HUES48 (cell line): ENCODE data around the gene CHGA.

Experiments used
- H3K27ac ChIP-seq: one replicate; pipeline ENCODE4 v1.7.0; 2013; ENCODE audit warnings: low read depth, low read length, inconsistent platforms
- H3K27me3 ChIP-seq: 2 replicates; pipeline ENCODE4 v1.6.1; 2013; ENCODE audit warnings: mild to moderate bottlenecking, low read length; ENCODE audit not compliant: control insufficient read depth, insufficient read depth
- H3K36me3 ChIP-seq: 2 replicates; pipeline ENCODE4 v1.6.1; 2013; ENCODE audit warnings: low read length; ENCODE audit not compliant: control insufficient read depth, insufficient read depth
- H3K4me1 ChIP-seq: 2 replicates; pipeline ENCODE4 v1.6.1; 2013; ENCODE audit warnings: mild to moderate bottlenecking, low read length; ENCODE audit not compliant: control insufficient read depth, insufficient read depth
- H3K4me3 ChIP-seq: 2 replicates; pipeline ENCODE4 v1.5.1; 2013; ENCODE audit warnings: mild to moderate bottlenecking, low read depth, low read length
- H3K9ac ChIP-seq: 2 replicates; pipeline ENCODE4 v1.6.1; 2013; ENCODE audit warnings: mild to moderate bottlenecking, low read depth, low read length, moderate library complexity
- H3K9me3 ChIP-seq: 2 replicates; pipeline ENCODE4 v1.6.1; 2013; ENCODE audit warnings: low read length; ENCODE audit not compliant: control insufficient read depth, insufficient read depth

Gene CHGA

GRCh38 chr14:92930737-92931602 lies 8.0 kb downstream of the CHGA start:
- H3K9me3 ChIP-seq: no peaks in the 10 kb centered on the region
- H3K9ac ChIP-seq: no peak overlapping the region
- no peaks in the 10 kb centered on the region; the same call in 1 of the 2 replicates for H3K36me3 ChIP-seq
- no peak overlapping the region for H3K27ac ChIP-seq
- no peak overlapping the region for H3K4me3 ChIP-seq
- no peaks in the 10 kb centered on the region for H3K4me1 ChIP-seq
- H3K27me3 ChIP-seq: no peaks in the 10 kb centered on the region

- Histone ChIP-seq H3K4me1 (no peaks in the 10 kb centered on the region), H3K27me3 (no peaks in the 10 kb centered on the region), H3K27ac (no peak overlapping the region), H3K36me3 (no peaks in the 10 kb centered on the region; the same call in 1 of the 2 replicates), H3K9me3 (no peaks in the 10 kb centered on the region), H3K9ac (no peak overlapping the region), H3K4me3 (no peak overlapping the region)
Measured at GRCh38 chr14:92931681-92932447, 8.9 kb downstream of the CHGA start.

GRCh38 chr14:92932448-92933395 lies 9.8 kb downstream of the CHGA start:
- Histone ChIP-seq H3K4me3 (no peak overlapping the region), H3K27ac (no peak overlapping the region), H3K4me1 (no peaks in the 10 kb centered on the region), H3K9ac (no peak overlapping the region), H3K27me3 (no peaks in the 10 kb centered on the region), H3K36me3 (no peaks in the 10 kb centered on the region; the same call in 1 of the 2 replicates), H3K9me3 (no peaks in the 10 kb centered on the region)

GRCh38 chr14:92933481-92933880 lies 10.5 kb downstream of the CHGA start:
- Histone ChIP-seq H3K27me3 (no peaks in the 10 kb centered on the region), H3K9me3 (no peaks in the 10 kb centered on the region), H3K27ac (no peak overlapping the region), H3K4me1 (no peaks in the 10 kb centered on the region), H3K4me3 (no peak overlapping the region), H3K36me3 (no peaks in the 10 kb centered on the region; the same call in 1 of the 2 replicates), H3K9ac (no peak overlapping the region)

GRCh38 chr14:92934196-92935085 lies 11.5 kb downstream of the CHGA start:
- H3K9ac ChIP-seq: no peak overlapping the region
- H3K4me3 ChIP-seq: no peak overlapping the region
- H3K9me3 ChIP-seq: no peaks in the 10 kb centered on the region
- no peaks in the 10 kb centered on the region for H3K27me3 ChIP-seq
- H3K27ac ChIP-seq: no peak overlapping the region
- H3K4me1 ChIP-seq: no peaks in the 10 kb centered on the region
- no peaks in the 10 kb centered on the region; the same call in 1 of the 2 replicates for H3K36me3 ChIP-seq

- no peaks in the 10 kb centered on the region for H3K4me1 ChIP-seq
- H3K27me3 ChIP-seq: no peaks in the 10 kb centered on the region
- H3K27ac ChIP-seq: no peak overlapping the region
- peaks cover 2% of the 10 kb centered on the region; the same call in 1 of the 2 replicates for H3K36me3 ChIP-seq
- no peak overlapping the region for H3K4me3 ChIP-seq
- no peaks in the 10 kb centered on the region for H3K9me3 ChIP-seq
- H3K9ac ChIP-seq: no peak overlapping the region
Measured at GRCh38 chr14:92935446-92935845, 12.5 kb downstream of the CHGA start.

- H3K9me3 ChIP-seq: no peaks in the 10 kb centered on the region
- H3K9ac ChIP-seq: no peak overlapping the region
- H3K4me1 ChIP-seq: no peaks in the 10 kb centered on the region
- H3K4me3 ChIP-seq: no peak overlapping the region
- no peak overlapping the region for H3K27ac ChIP-seq
- H3K27me3 ChIP-seq: no peaks in the 10 kb centered on the region
- peaks cover 4% of the 10 kb centered on the region; the same call in 1 of the 2 replicates for H3K36me3 ChIP-seq
Measured at GRCh38 chr14:92936085-92936484, 13.1 kb downstream of the CHGA start.

- Histone ChIP-seq H3K27ac (no peak overlapping the region), H3K27me3 (no peaks in the 10 kb centered on the region), H3K36me3 (peaks cover 7% of the 10 kb centered on the region; the same call in 1 of the 2 replicates), H3K4me3 (no peak overlapping the region), H3K4me1 (no peaks in the 10 kb centered on the region), H3K9me3 (no peaks in the 10 kb centered on the region), H3K9ac (no peak overlapping the region)
Measured at GRCh38 chr14:92937051-92937937, 14.3 kb downstream of the CHGA start.

GRCh38 chr14:92938235-92938875 lies 15.4 kb downstream of the CHGA start:
- H3K4me1 ChIP-seq: no peaks in the 10 kb centered on the region

More at GRCh38 chr14:92938235-92938875, 15.4 kb downstream of the CHGA start:
- no peaks in the 10 kb centered on the region for H3K27me3 ChIP-seq
- no peak overlapping the region for H3K9ac ChIP-seq
- H3K4me3 ChIP-seq: no peak overlapping the region
- H3K36me3 ChIP-seq: peaks cover 8% of the 10 kb centered on the region; the same call in 1 of the 2 replicates
- no peaks in the 10 kb centered on the region for H3K9me3 ChIP-seq
- H3K27ac ChIP-seq: no peak overlapping the region
